K562 (cell line): ENCODE measurements around the gene CCDC71L. TPM values are rescaled to one million over a fixed set of nuclear protein-coding genes. Genes with fewer than 3 reads are reported as not detected.

Experiments used
- ATAC-seq: fragments of 200-7000 bp; cut with Tn5 transposase; 3 replicates; pipeline ENCODE4 v1.9.1; 2020; ENCODE audit warnings: moderate library complexity
- BruUV-seq: library from RNA; stranded (reverse); fragments of 400-500 nt; replicated peaks from 2 replicates; lab custom pipeline; 2021; lab: Mats Ljungman, UMichigan
- CTCF ChIA-PET: fragments of 300-600 bp; formaldehyde crosslinking; extraction: SDS; loops from one replicate; lab custom pipeline; 2021; ENCODE audit warnings: low intra/inter-chr PET ratio; lab: Yijun Ruan, JAX
- POLR2A ChIA-PET: fragments of 300-600, 350-650 bp; sonication (Branson Sonifier 250); formaldehyde crosslinking; extraction: SDS; loops from one replicate; lab custom pipeline; 2021; ENCODE audit warnings: antibody characterized with exemption, inconsistent platforms; lab: Yijun Ruan, JAX
- DNase-seq, 4 experiments: peaks; one replicate each; pipeline versions ENCODE4 v3.0.0 to v3.0.0-alpha.2; 2011 to 2018; ENCODE audit warnings: low spot score in 3 of 4, mixed read lengths in 3 of 4; ENCODE audit errors: extremely low read depth in 1 of 4
- FAIRE-seq: peaks from 2 replicates; lab custom pipeline; 2011; peaks lifted over from hg19 to GRCh38; lab: Jason Lieb, UNC
- H2AFZ ChIP-seq: 2 replicates; pipeline ENCODE4 v1.6.0; 2011; ENCODE audit warnings: low read depth, low read length, control low read depth, inconsistent platforms
- H3K27ac ChIP-seq: fragments of 200-600 bp; 3 replicates; pipeline ENCODE4 v1.8.0; 2011; ENCODE audit warnings: low read depth, mild to moderate bottlenecking, control low read depth, inconsistent platforms, low read length, moderate library complexity, mixed read lengths; ENCODE audit errors: extremely low read depth
- H3K27me3 ChIP-seq, 2 experiments: fragments of 300-600 bp in 1 of 2; 2 replicates in 1 of 2; 3 replicates in 1 of 2; pipeline versions ENCODE4 v1.6.0 to v1.8.0; 2011; ENCODE audit warnings: inconsistent platforms in 2 of 2, low read length in 2 of 2, mild to moderate bottlenecking in 1 of 2, mixed read lengths in 1 of 2, moderate library complexity in 1 of 2; ENCODE audit not compliant: control insufficient read depth in 2 of 2, insufficient read depth in 2 of 2
- H3K36me3 ChIP-seq: fragments of 300-600 bp; 3 replicates; pipeline ENCODE4 v1.8.0; 2011; ENCODE audit warnings: mild to moderate bottlenecking, low read length, inconsistent platforms; ENCODE audit not compliant: control insufficient read depth, insufficient read depth
- H3K4me1 ChIP-seq, 2 experiments: fragments of 200-600 bp in 1 of 2; replicated peaks in 1 of 2; 2 replicates in 1 of 2; 3 replicates in 1 of 2; pipeline versions ENCODE4 v1.5.1 to v1.8.0; 2011; ENCODE audit warnings: inconsistent platforms in 2 of 2, low read length in 2 of 2, mild to moderate bottlenecking in 1 of 2, mixed read lengths in 1 of 2, moderate library complexity in 1 of 2; ENCODE audit not compliant: control insufficient read depth in 2 of 2, insufficient read depth in 2 of 2
- H3K4me2 ChIP-seq: 2 replicates; pipeline ENCODE4 v1.6.1; 2011; ENCODE audit warnings: low read length, control low read depth, inconsistent platforms, mixed read lengths; ENCODE audit not compliant: insufficient read depth
- H3K4me3 ChIP-seq: fragments of 200-600 bp; sonication (generic), shearing (Covaris generic); 2 replicates; pipeline ENCODE4 v1.5.1; 2016; ENCODE audit warnings: control low read depth, inconsistent platforms
- H3K79me2 ChIP-seq: fragments of 200-600 bp; 3 replicates; pipeline ENCODE4 v1.8.0; 2011; ENCODE audit warnings: low read length, inconsistent platforms; ENCODE audit not compliant: control insufficient read depth, insufficient read depth
- H3K9ac ChIP-seq, 2 experiments: 2 replicates each; pipeline versions ENCODE4 v1.6.0 to v1.6.1; 2011; ENCODE audit warnings: low read depth in 2 of 2, low read length in 2 of 2, control low read depth in 1 of 2, inconsistent platforms in 1 of 2, mild to moderate bottlenecking in 1 of 2, mixed read lengths in 1 of 2; ENCODE audit not compliant: insufficient read depth in 1 of 2
- H3K9me1 ChIP-seq: one replicate; pipeline ENCODE4 v1.6.0; 2011; ENCODE audit warnings: inconsistent platforms, mild to moderate bottlenecking, low read length, moderate library complexity; ENCODE audit not compliant: control insufficient read depth, insufficient read depth
- H3K9me3 ChIP-seq: replicated peaks from 2 replicates; pipeline ENCODE4 v1.5.1; 2011; ENCODE audit warnings: low read depth, low read length, inconsistent platforms; ENCODE audit not compliant: control insufficient read depth, insufficient read depth
- H4K20me1 ChIP-seq: replicated peaks from 2 replicates; pipeline ENCODE4 v1.6.1; 2011; ENCODE audit warnings: low read length, inconsistent platforms, mixed read lengths; ENCODE audit not compliant: control insufficient read depth, insufficient read depth
- JUND ChIP-seq, 2 experiments: IDR thresholded peaks; 2 replicates in 1 of 2; 3 replicates in 1 of 2; pipeline ENCODE4 v1.6.1; 2011; ENCODE audit warnings: borderline replicate concordance in 2 of 2, low read depth in 2 of 2, low read length in 2 of 2, improper control_type of control experiment in 1 of 2, missing biosample characterization in 1 of 2, missing genetic modification characterization in 1 of 2, missing genetic modification reagents in 1 of 2
- KLF13 ChIP-seq: fragments of 450-650 bp; IDR thresholded peaks from 2 replicates; pipeline ENCODE4 v1.6.1; 2016; ENCODE audit warnings: missing genetic modification characterization, low read depth, mild to moderate bottlenecking, missing compliant biosample characterization, moderate library complexity, borderline replicate concordance
- MAFK ChIP-seq: IDR thresholded peaks from 2 replicates; pipeline ENCODE4 v1.6.1; 2011; ENCODE audit warnings: low read length, improper control_type of control experiment
- MEIS2 ChIP-seq: fragments of 450-650 bp; IDR thresholded peaks from 2 replicates; pipeline ENCODE4 v1.6.1; 2014; ENCODE audit warnings: mild to moderate bottlenecking; ENCODE audit not compliant: partially characterized antibody
- NFYB ChIP-seq: IDR thresholded peaks from 2 replicates; pipeline ENCODE4 v1.6.1; 2011; ENCODE audit warnings: mild to moderate bottlenecking, moderate library complexity; ENCODE audit not compliant: insufficient read length; ENCODE audit errors: extremely low read depth
- PHF20 ChIP-seq: fragments of 450-650 bp; IDR thresholded peaks from 2 replicates; pipeline ENCODE4 v1.6.1; 2018; ENCODE audit not compliant: partially characterized antibody
- POLR2H ChIP-seq: IDR thresholded peaks from 2 replicates; pipeline ENCODE4 v1.6.1; 2016; ENCODE audit warnings: missing genetic modification characterization, low read depth, mild to moderate bottlenecking, control low read depth, missing compliant biosample characterization, moderate library complexity
- RBM25 ChIP-seq: fragments of 200-400 bp; formaldehyde crosslinking; IDR thresholded peaks from 2 replicates; pipeline ENCODE4 v1.6.1; 2018; ENCODE audit warnings: low read length, low read depth, moderate library complexity; ENCODE audit not compliant: severe bottlenecking
- SMAD3 ChIP-seq: fragments of 450-650 bp; formaldehyde crosslinking; conservative IDR thresholded peaks from 2 replicates; pipeline ENCODE4 v1.4.0; 2020; ENCODE audit warnings: mild to moderate bottlenecking
- SPI1 ChIP-seq: IDR thresholded peaks from 2 replicates; pipeline ENCODE4 v1.6.1; 2011; ENCODE audit warnings: low read depth, low read length, control low read depth, borderline replicate concordance
- WGBS: fragments of 100-300 bp; shearing (Covaris generic); methylation state at CpG from one replicate; pipeline ENCODE4 v1.1.6; 2016; ENCODE audit warnings: low coverage, mixed read lengths; ENCODE audit not compliant: insufficient coverage; ENCODE audit errors: missing lambda C conversion rate; 5-methylcytosine and 5-hydroxymethylcytosine counted together
- in situ Hi-C: fragments of 300-500 bp; cut with MboI; formaldehyde crosslinking; loops from 4 replicates; pipeline ENCODE4 v1.15.0; 2018; ENCODE audit warnings: inconsistent platforms, mixed read lengths
- intact Hi-C: fragments of 100-400 bp; cut with micrococcal nuclease; formaldehyde crosslinking; loops from 2 replicates; pipeline ENCODE4 v1.14.2; 2022
- polyA plus RNA-seq, 8 experiments: library from polyadenylated mRNA; depleted of rRNA in 4 of 8; stranded (reverse) in 5 of 8; unstranded in 3 of 8; fragments of >200 nt; fragmentation: Nextera tagmentation in 2 of 8; fragmentation: Illumina TruSeq in 1 of 8; extraction: Ambion mirVana in 2 of 8; extraction: Trizol in 1 of 8; gene quantifications; 2 replicates each; pipeline versions ENCODE4 v1.2.1 to v1.2.3, GENCODE V29; 2011 to 2014; ENCODE audit warnings: inconsistent platforms in 1 of 8, missing spikeins in 1 of 8
- total RNA-seq, 7 experiments: library from RNA; depleted of rRNA in 6 of 7; stranded (reverse); fragments of >200 nt in 6 of 7; fragmentation: Illumina TruSeq in 2 of 7; extraction: Trizol in 2 of 7; gene quantifications; 2 replicates each; pipeline versions ENCODE4 v1.2.1 to v1.2.3, GENCODE V29; 2011 to 2021; ENCODE audit warnings: low replicate concordance in 1 of 7
- TF ChIP-seq, protein P1 (sequence below): fragments of 450-650 bp; IDR thresholded peaks from 2 replicates; pipeline ENCODE4 v1.6.1; 2016
- TF ChIP-seq, protein P2 (sequence below): fragments of 250-450 bp; sonication (Bioruptor Pico); IDR thresholded peaks from 2 replicates; pipeline ENCODE4 v1.6.1; 2021; ENCODE audit warnings: mild to moderate bottlenecking
- TF ChIP-seq, protein P3 (sequence below): sonication (generic); IDR thresholded peaks from 2 replicates; pipeline ENCODE4 v1.6.1; 2016

The CCDC71L gene
- total and polyA plus RNA-seq, 9 of the 15 experiments (the other 6 are each of a cell fraction or from before 2014, with no cell fraction given) = 5.7 to 108 (median 25.4) TPM

DNA sequence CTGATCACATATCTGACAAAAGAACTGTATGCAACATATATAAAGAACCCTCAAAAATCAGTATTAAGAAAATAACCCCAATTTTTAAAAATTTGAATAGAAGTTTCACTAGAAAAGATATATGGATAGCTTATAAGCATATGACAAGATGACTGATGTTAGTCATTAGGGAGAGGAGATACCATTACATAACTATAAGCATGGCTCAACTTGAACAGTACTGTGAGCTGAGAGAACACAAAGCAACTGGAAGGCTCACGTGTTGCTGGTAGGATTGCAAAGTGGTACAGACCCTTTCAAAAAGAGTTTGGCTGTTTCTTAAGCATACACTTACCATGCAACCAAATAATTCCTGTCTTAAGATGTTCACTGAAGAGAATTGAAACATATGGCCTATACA lies 14.7 kb downstream of the CCDC71L start:
- Histone ChIP-seq H3K9me1 (no peaks in the 10 kb centered on the region), H4K20me1 (no peaks in the 10 kb centered on the region), H3K9ac (no peak overlapping the region), H3K27ac (no peak overlapping the region), H3K27me3 (no peaks in the 10 kb centered on the region), H3K4me1 (no peaks in the 10 kb centered on the region; a peak in 1 of 5 replicates), H3K4me2 (no peak overlapping the region), H3K9me3 (0 out of 2 replicates have a peak, but pooled peaks cover 2% of the 10 kb centered on the region), H3K36me3 (no peaks in the 10 kb centered on the region), H2AFZ (no peak overlapping the region), H3K79me2 (no peaks in the 10 kb centered on the region), H3K4me3 (no peak overlapping the region)
- POLR2A ChIA-PET = interaction anchor here (1.0 kb wide), 1 partner anchor 13 kb away, joined by 3 read pairs; no protein-coding TSS in a partner anchor
- WGBS = 41% methylated on average over 1 of the region's 1 CpG
- CTCF ChIA-PET = no interaction called here
- ATAC-seq (no peak), DNase-seq (no peak), FAIRE-seq (no peak)
- TF ChIP-seq POLR2H = 0 out of 2 replicates have a peak, but pooled peaks have one; percentile 16
- TF ChIP-seq KLF13 (tag) = no peak
- TF ChIP-seq RBM25 = peak; percentile 30
- peak; percentile 50 for TF ChIP-seq MEIS2
- BruUV-seq = no TSS peak
- intact Hi-C loops (no loop called here), in situ Hi-C loops (no loop called here)

DNA sequence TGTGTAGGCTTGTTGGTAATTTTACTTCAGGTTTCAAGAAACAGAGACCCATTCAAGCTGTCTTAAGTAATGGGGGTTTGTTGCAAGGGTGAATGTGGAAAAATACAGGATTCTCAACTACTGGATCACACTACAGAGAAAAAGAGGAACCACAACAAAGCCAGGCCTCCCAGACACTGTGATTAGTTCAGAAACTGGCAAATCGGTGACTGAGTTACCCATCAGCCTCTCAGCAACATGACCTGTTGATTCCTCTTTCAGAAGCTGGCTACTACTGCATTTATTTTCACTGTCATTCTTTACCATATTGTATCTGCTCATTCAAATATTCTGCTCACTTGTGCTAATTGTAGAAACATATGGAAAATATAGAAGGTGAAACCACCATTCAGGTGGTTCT lies 16.0 kb downstream of the CCDC71L start:
- intact Hi-C loops = no loop called here
- H3K9me1 ChIP-seq = no peaks in the 10 kb centered on the region
- no TSS peak for BruUV-seq
- no peaks in the 10 kb centered on the region; a peak in 1 of 5 replicates for H3K4me1 ChIP-seq
- H3K27ac ChIP-seq = no peak overlapping the region
- H3K36me3 ChIP-seq = no peaks in the 10 kb centered on the region
- H4K20me1 ChIP-seq = no peaks in the 10 kb centered on the region
- no peak overlapping the region for H3K4me2 ChIP-seq
- WGBS = 14% methylated on average over 1 of the region's 1 CpG
- no peak overlapping the region for H3K9ac ChIP-seq
- peak; percentile 55; the same call in 1 of the 3 replicates for ATAC-seq
- peak overlapping the region; percentile 67 for H2AFZ ChIP-seq
- no peaks in the 10 kb centered on the region for H3K27me3 ChIP-seq
- H3K4me3 ChIP-seq = no peak overlapping the region
- H3K79me2 ChIP-seq = no peaks in the 10 kb centered on the region
- ChIA-PET POLR2A (interaction anchor here (0.7 to 7.2 kb wide), 6 partner anchors 9 to 1097 kb away, joined by 3 to 37 read pairs (median 4); no protein-coding TSS in a partner anchor), CTCF (interaction anchor here (0.6 kb wide), 1 partner anchor 490 kb away, joined by 3 read pairs; no protein-coding TSS in a partner anchor)
- no peak for FAIRE-seq
- H3K9me3 ChIP-seq = 0 out of 2 replicates have a peak, but pooled peaks cover 2% of the 10 kb centered on the region
- no peak for DNase-seq
- in situ Hi-C loops = no loop called here
- peak; percentile 38 for TF ChIP-seq NFYB
- TF ChIP-seq PHF20 = no peak
- TF ChIP-seq MAFK = 0 out of 2 replicates have a peak, but pooled peaks have one; percentile 11
- TF ChIP-seq SPI1 = peak; percentile 75
- no peak for TF ChIP-seq JUND (IDR thresholded peaks at IDR 0.05; ENCODE audit: borderline replicate concordance, low read depth, low read length)
- TF ChIP-seq JUND (tag; IDR thresholded peaks at IDR 0.05; ENCODE audit: borderline replicate concordance, low read depth, low read length) = peak; percentile 19; the same call in 1 of the 3 replicates
- TF ChIP-seq, protein P1, sequence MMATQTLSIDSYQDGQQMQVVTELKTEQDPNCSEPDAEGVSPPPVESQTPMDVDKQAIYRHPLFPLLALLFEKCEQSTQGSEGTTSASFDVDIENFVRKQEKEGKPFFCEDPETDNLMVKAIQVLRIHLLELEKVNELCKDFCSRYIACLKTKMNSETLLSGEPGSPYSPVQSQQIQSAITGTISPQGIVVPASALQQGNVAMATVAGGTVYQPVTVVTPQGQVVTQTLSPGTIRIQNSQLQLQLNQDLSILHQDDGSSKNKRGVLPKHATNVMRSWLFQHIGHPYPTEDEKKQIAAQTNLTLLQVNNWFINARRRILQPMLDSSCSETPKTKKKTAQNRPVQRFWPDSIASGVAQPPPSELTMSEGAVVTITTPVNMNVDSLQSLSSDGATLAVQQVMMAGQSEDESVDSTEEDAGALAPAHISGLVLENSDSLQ = peak; percentile 69
- TF ChIP-seq, protein P2, sequence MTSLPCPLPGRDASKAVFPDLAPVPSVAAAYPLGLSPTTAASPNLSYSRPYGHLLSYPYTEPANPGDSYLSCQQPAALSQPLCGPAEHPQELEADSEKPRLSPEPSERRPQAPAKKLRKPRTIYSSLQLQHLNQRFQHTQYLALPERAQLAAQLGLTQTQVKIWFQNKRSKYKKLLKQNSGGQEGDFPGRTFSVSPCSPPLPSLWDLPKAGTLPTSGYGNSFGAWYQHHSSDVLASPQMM (CRISPR knock-in tag) = no peak
- no peak for TF ChIP-seq SMAD3 (CRISPR knock-in tag)
- TF ChIP-seq, protein P3, sequence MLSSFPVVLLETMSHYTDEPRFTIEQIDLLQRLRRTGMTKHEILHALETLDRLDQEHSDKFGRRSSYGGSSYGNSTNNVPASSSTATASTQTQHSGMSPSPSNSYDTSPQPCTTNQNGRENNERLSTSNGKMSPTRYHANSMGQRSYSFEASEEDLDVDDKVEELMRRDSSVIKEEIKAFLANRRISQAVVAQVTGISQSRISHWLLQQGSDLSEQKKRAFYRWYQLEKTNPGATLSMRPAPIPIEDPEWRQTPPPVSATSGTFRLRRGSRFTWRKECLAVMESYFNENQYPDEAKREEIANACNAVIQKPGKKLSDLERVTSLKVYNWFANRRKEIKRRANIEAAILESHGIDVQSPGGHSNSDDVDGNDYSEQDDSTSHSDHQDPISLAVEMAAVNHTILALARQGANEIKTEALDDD = peak; percentile 73
